ENCODE results near the gene EN2. TPM values are rescaled to one million over a fixed set of nuclear protein-coding genes. Genes with fewer than 3 reads are reported as not detected.

The EN2 gene
- total and polyA plus RNA-seq, 2 of the 13 experiments (the other 11 are each of a cell fraction or from before 2014, with no cell fraction given): not detected

GRCh38 chr7:155487509-155488482 lies 29.9 kb downstream of the EN2 start:
- 33% methylated on average over 14 of the region's 31 CpGs for WGBS (ENCODE audit: low lambda C conversion rate)
- FAIRE-seq (no peak), ATAC-seq (no peak)
- TF ChIP-seq ZBTB33 (CRISPR knock-in tag; IDR thresholded peaks at IDR 0.05) (no peak), ZNF274 (CRISPR knock-in tag; IDR thresholded peaks at IDR 0.05) (no peak), SOX13 (IDR thresholded peaks at IDR 0.05) (no peak), SOX13 (CRISPR knock-in tag; conservative IDR thresholded peaks at IDR 0.05 in 1 of 2, IDR thresholded peaks at IDR 0.05 in 1 of 2) (no peak), HNRNPLL (IDR thresholded peaks at IDR 0.05; ENCODE audit: low read depth, low read length, poor library complexity, severe bottlenecking) (no peak), ZNF629 (CRISPR knock-in tag; conservative IDR thresholded peaks at IDR 0.05) (no peak), ZNF710 (CRISPR knock-in tag; IDR thresholded peaks at IDR 0.05; ENCODE audit: borderline replicate concordance) (no peak), ZNF772 (CRISPR knock-in tag; IDR thresholded peaks at IDR 0.05) (no peak), DRAP1 (CRISPR knock-in tag; IDR thresholded peaks at IDR 0.05) (no peak), ZNF577 (CRISPR knock-in tag; IDR thresholded peaks at IDR 0.05; ENCODE audit: borderline replicate concordance, low read depth) (no peak), ZNF713 (CRISPR knock-in tag; IDR thresholded peaks at IDR 0.05) (no peak)

More at GRCh38 chr7:155487509-155488482, 29.9 kb downstream of the EN2 start:
- H3K4me2 ChIP-seq (ENCODE audit: low read depth, low read length): no peak overlapping the region
- ChIA-PET POLR2A (no interaction called here), CTCF (ENCODE audit: low intra/inter-chr PET ratio, low total read pairs) (no interaction called here)
- no peaks in the 10 kb centered on the region for H4K20me1 ChIP-seq (ENCODE audit: insufficient read depth, low read length)
- intact Hi-C loops (cut with micrococcal nuclease; ENCODE audit: unreplicated experiment): no loop called here
- no TSS peak for BruUV-seq (replicated peaks)
- in situ Hi-C loops (cut with HindIII; ENCODE audit: extremely low pct_ligation_motif_present, low pct_unique_long_range_greater_than_20kb): no loop called here
- no peak for DNase-seq (ENCODE audit: low spot score)
- H3K36me3 ChIP-seq (replicated peaks in 1 of 2; ENCODE audit: control insufficient read depth in 1 of 2, insufficient read depth in 2 of 2, low read length in 2 of 2): no peaks in the 10 kb centered on the region
- H3K4me3 ChIP-seq (replicated peaks in 1 of 3; ENCODE audit: insufficient read depth in 1 of 3, low read depth in 2 of 3, low read length in 3 of 3): no peak overlapping the region
- H3K9me3 ChIP-seq (ENCODE audit: low read length): no peaks in the 10 kb centered on the region
- no peaks in the 10 kb centered on the region for H3K4me1 ChIP-seq (ENCODE audit: insufficient read depth, low read length)
- no peak overlapping the region for H2AFZ ChIP-seq (ENCODE audit: low read length)
- H3K27me3 ChIP-seq (ENCODE audit: control insufficient read depth in 1 of 2, insufficient read depth in 2 of 2, low read length in 2 of 2): peaks cover 23 to 92% of the 10 kb centered on the region in 2 experiments
- no peak overlapping the region for H3K9ac ChIP-seq (ENCODE audit: insufficient read depth, low read depth, low read length)
- no peak overlapping the region for H3K27ac ChIP-seq (ENCODE audit: extremely low read length, insufficient read depth, low read length)
- H3K79me2 ChIP-seq (ENCODE audit: insufficient read depth, low read length): no peaks in the 10 kb centered on the region

Measured in HepG2 (cell line).